OCI-LY7 (cell line): ENCODE results near the gene SERPINA12. TPM values are rescaled to one million over a fixed set of nuclear protein-coding genes. Genes with fewer than 3 reads are reported as not detected.

Source experiments
- BruUV-seq: library from RNA; stranded (reverse); fragments of 400-500 nt; replicated peaks from 2 replicates; lab custom pipeline; 2021; lab: Mats Ljungman, UMichigan
- CTCF ChIA-PET: fragments of 300-600 bp; sonication (Branson Sonifier 250); formaldehyde crosslinking; loops from one replicate; lab custom pipeline; 2022; ENCODE audit warnings: antibody characterized with exemption; ENCODE audit not compliant: unreplicated experiment; lab: Charles Lee
- POLR2A ChIA-PET: fragments of 300-600 bp; sonication (Branson Sonifier 250); formaldehyde crosslinking; loops from one replicate; lab custom pipeline; 2022; ENCODE audit warnings: antibody characterized with exemption; lab: Charles Lee
- DNase-seq: peaks from one replicate; pipeline ENCODE4 v3.0.0-alpha.2; 2015; ENCODE audit warnings: low spot score
- H2AFZ ChIP-seq: fragments of 200-600 bp; sonication (generic), shearing (Covaris generic); 2 replicates; pipeline ENCODE4 v1.6.1; 2014; ENCODE audit warnings: mild to moderate bottlenecking, antibody characterized with exemption, low read length, moderate library complexity
- H3K27ac ChIP-seq: fragments of 200-600 bp; sonication (generic); 2 replicates; pipeline ENCODE4 v1.5.1; 2014; ENCODE audit warnings: mixed run types, low read depth, mild to moderate bottlenecking, moderate library complexity, low read length, inconsistent platforms; ENCODE audit not compliant: poor library complexity, severe bottlenecking
- H3K36me3 ChIP-seq: fragments of 200-600 bp; sonication (generic); 2 replicates; pipeline ENCODE4 v1.6.1; 2014; ENCODE audit warnings: mild to moderate bottlenecking, antibody characterized with exemption, low read length, moderate library complexity, mixed read lengths; ENCODE audit not compliant: insufficient read depth
- H3K4me1 ChIP-seq: fragments of 200-600 bp; sonication (generic); 2 replicates; pipeline ENCODE4 v1.5.1; 2014; ENCODE audit warnings: mild to moderate bottlenecking, low read length; ENCODE audit not compliant: insufficient read depth, poor library complexity, severe bottlenecking
- H3K4me2 ChIP-seq: fragments of 200-600 bp; sonication (generic); 2 replicates; pipeline ENCODE4 v1.6.1; 2014; ENCODE audit warnings: mild to moderate bottlenecking, low read length
- H3K4me3 ChIP-seq: fragments of 200-600 bp; sonication (generic); 2 replicates; pipeline ENCODE4 v1.5.1; 2014; ENCODE audit warnings: mild to moderate bottlenecking, low read depth, low read length; ENCODE audit not compliant: poor library complexity, severe bottlenecking
- H3K79me2 ChIP-seq: fragments of 200-600 bp; sonication (generic); 2 replicates; pipeline ENCODE4 v1.6.1; 2016; ENCODE audit warnings: low read depth, mild to moderate bottlenecking, low read length, moderate library complexity, mixed read lengths; ENCODE audit not compliant: insufficient read depth
- H3K9me2 ChIP-seq: fragments of 200-600 bp; sonication (generic); 2 replicates; pipeline ENCODE4 v1.6.1; 2016; ENCODE audit warnings: mild to moderate bottlenecking, low read length, mixed read lengths; ENCODE audit not compliant: insufficient read depth
- H3K9me3 ChIP-seq: fragments of 200-600 bp; sonication (generic); 2 replicates; pipeline ENCODE4 v1.6.1; 2014; ENCODE audit warnings: mild to moderate bottlenecking, mixed run types, low read length, mixed read lengths
- H4K20me1 ChIP-seq: fragments of 200-600 bp; sonication (generic); 2 replicates; pipeline ENCODE4 v1.6.1; 2014; ENCODE audit warnings: mild to moderate bottlenecking, antibody characterized with exemption, low read length, moderate library complexity, mixed read lengths; ENCODE audit not compliant: insufficient read depth
- CTCF ChIP-seq: fragments of 200-600 bp; sonication (generic); conservative IDR thresholded peaks from 2 replicates; pipeline ENCODE4 v1.5.1; 2014; ENCODE audit warnings: mild to moderate bottlenecking, antibody characterized with exemption, low read length, moderate library complexity, mixed read lengths
- EZH2phosphoT487 ChIP-seq: fragments of 200-600 bp; sonication (generic); IDR thresholded peaks from 2 replicates; pipeline ENCODE4 v1.6.1; 2018; ENCODE audit warnings: low read depth, borderline replicate concordance, mild to moderate bottlenecking, mixed run types, antibody characterized with exemption, low read length, moderate library complexity, mixed read lengths
- intact Hi-C: fragments of 100-400 bp; cut with micrococcal nuclease; formaldehyde crosslinking; loops from one replicate; pipeline ENCODE4 v1.10.0; 2022; ENCODE audit not compliant: unreplicated experiment
- total RNA-seq, 2 experiments: library from RNA; depleted of rRNA in 1 of 2; stranded (reverse); fragments of >200 nt in 1 of 2; shearing (Covaris generic) in 1 of 2; gene quantifications; 2 replicates each; pipeline ENCODE4 v1.2.3, GENCODE V29; 2014 to 2022

SERPINA12 gene
- total RNA-seq, 2 experiments from 2014 or later = not detected

- no peak overlapping the region for H3K4me2 ChIP-seq
- H4K20me1 ChIP-seq = no peaks in the 10 kb centered on the region
- no peaks in the 10 kb centered on the region for H3K79me2 ChIP-seq
- BruUV-seq = no TSS peak
- H3K36me3 ChIP-seq = no peaks in the 10 kb centered on the region
- no peak overlapping the region for H2AFZ ChIP-seq
- intact Hi-C loops = no loop called here
- no peaks in the 10 kb centered on the region for H3K9me2 ChIP-seq
- no peak for TF ChIP-seq CTCF
- no peak for TF ChIP-seq EZH2phosphoT487
- DNase-seq = no peak
- ChIA-PET CTCF (interaction anchor here (0.5 kb wide), 1 partner anchor 52 kb away, joined by 3 read pairs; no protein-coding TSS in a partner anchor), POLR2A (no interaction called here)
- H3K9me3 ChIP-seq = no peaks in the 10 kb centered on the region
- H3K4me1 ChIP-seq = no peaks in the 10 kb centered on the region
- H3K27ac ChIP-seq = no peak overlapping the region
- no peak overlapping the region for H3K4me3 ChIP-seq
Observed at GRCh38 chr14:94538070-94538740, 28.9 kb upstream of the SERPINA12 start.

- Histone ChIP-seq H3K36me3 (no peaks in the 10 kb centered on the region), H3K9me3 (no peaks in the 10 kb centered on the region), H3K4me3 (no peak overlapping the region), H2AFZ (peak overlapping the region; percentile 70), H3K4me1 (peaks cover 3% of the 10 kb centered on the region), H4K20me1 (no peaks in the 10 kb centered on the region), H3K9me2 (no peaks in the 10 kb centered on the region), H3K79me2 (no peaks in the 10 kb centered on the region), H3K27ac (no peak overlapping the region), H3K4me2 (no peak overlapping the region)
- ChIA-PET CTCF (no interaction called here), POLR2A (no interaction called here)
- peak; percentile 37 for DNase-seq
- TF ChIP-seq EZH2phosphoT487 (no peak), CTCF (peak; percentile 53)
- BruUV-seq = no TSS peak
- intact Hi-C loops = no loop called here
Observed at GRCh38 chr14:94536836-94537235, 27.6 kb upstream of the SERPINA12 start.

GRCh38 chr14:94535506-94535905 lies 26.2 kb upstream of the SERPINA12 start:
- no peak overlapping the region for H3K27ac ChIP-seq
- no peaks in the 10 kb centered on the region for H3K79me2 ChIP-seq
- H3K36me3 ChIP-seq = no peaks in the 10 kb centered on the region
- ChIA-PET POLR2A (no interaction called here), CTCF (no interaction called here)
- BruUV-seq = no TSS peak
- no peaks in the 10 kb centered on the region for H4K20me1 ChIP-seq
- no peaks in the 10 kb centered on the region for H3K9me3 ChIP-seq
- H3K4me1 ChIP-seq = peaks cover 3% of the 10 kb centered on the region
- no peak overlapping the region for H3K4me2 ChIP-seq
- DNase-seq = no peak
- H3K9me2 ChIP-seq = no peaks in the 10 kb centered on the region
- H2AFZ ChIP-seq = no peak overlapping the region
- intact Hi-C loops = no loop called here
- TF ChIP-seq EZH2phosphoT487 = no peak
- no peak for TF ChIP-seq CTCF
- H3K4me3 ChIP-seq = no peak overlapping the region
